ACHN (cell line): ENCODE results near the gene LNPEP.

ENCODE experiments used
- DNase-seq: peaks from one replicate; pipeline ENCODE4 v3.0.0-alpha.2; 2015
- in situ Hi-C: cut with HindIII; loops from 2 replicates; pipeline ENCODE4 v1.10.0; 2017; ENCODE audit warnings: low sequenced_read_pairs, low pct_ligation_motif_present, low pct_unique_long_range_greater_than_20kb

The LNPEP gene

DNA sequence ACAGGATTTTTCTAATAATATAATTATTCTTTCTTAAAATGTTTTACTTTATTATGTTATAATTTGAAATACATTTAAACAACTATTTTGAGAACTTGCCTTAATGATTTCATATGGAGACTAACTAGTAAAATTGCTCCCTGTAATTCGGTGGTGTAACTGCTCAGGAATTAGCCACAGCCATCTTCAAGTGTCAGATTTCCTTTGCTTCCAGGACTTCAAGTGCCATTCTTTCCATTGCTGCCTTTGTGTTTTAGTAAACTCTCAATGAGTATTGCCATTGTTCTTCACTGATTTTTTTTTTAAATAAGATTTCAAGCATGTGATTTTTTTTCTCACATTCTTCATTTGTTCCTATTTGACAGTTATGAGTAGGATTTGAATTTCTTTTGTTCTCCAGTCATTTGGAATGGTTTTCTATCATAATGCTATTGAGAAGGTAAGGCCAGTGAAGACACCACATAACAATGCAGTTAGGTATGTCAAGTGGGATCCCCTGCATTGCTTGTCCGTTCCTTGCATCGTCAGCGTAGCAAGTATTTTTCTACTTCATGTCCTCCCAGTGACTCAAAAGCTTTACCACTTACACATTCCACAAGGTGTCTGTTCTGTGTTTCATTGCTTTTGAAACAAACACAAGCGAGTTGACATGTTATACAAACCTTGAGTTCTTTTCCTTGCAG lies 83.7 kb downstream of the LNPEP start:
- in situ Hi-C loops = no loop called here
- peak; percentile 86 for DNase-seq

DNA sequence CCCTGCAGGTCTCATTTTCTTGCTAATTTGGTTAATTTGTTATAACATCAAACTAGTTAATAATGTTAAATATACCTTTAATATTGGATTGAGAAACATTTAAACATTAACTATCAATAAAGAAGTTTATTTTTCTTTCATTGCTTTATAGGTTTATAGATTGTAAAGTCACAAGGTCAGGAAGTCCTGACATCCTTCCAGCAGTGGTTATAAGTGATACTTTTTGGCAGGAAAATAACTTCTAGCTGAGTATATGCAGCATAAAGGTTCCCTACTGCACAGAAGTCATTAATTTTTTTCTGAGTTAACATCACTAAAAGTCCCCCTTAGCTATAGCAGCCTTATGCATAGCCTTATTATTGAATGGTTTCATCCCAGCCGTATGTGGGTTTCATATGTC lies 85.5 kb downstream of the LNPEP start:
- in situ Hi-C loops = no loop called here
- DNase-seq = no peak

DNA sequence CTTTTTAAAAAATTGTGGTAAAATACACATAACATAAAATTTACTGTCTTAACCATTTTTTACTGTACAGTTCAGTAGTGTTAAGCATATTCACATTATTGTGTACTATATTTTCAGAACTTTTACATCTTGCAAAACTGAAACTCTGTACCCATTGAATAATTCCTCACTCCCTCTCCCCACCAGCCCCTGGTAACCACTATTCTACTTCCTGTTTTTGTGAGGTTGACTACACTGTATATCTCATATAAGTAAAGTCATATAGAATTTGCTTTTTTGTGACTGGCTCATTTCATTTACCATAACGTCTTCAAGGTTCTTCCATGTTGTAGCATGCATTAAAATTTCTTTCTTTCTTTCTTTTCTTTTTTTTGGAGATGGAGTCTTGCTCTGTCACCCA lies 87.0 kb downstream of the LNPEP start:
- DNase-seq = no peak
- in situ Hi-C loops = no loop called here

DNA sequence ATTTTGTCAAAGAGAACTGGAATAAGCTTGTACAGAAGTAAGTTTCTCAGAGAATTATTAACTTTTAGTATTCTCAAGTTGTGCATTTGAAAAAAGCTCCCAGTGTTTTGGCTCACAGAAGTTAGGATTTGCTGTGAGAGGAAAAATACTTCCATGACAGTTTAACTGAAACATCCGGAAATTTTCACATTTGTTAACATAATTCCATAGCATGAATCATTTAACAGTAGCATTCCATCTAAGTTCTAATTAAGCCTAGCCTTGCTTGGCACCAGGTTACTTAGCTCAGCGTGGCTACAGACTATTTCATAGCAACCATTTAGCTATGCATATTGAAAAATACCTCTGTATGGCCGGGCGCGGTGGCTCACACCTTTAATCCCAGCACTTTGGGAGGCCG lies 90.8 kb downstream of the LNPEP start:
- in situ Hi-C loops = loop anchor here (25.0 kb wide), 1 partner anchor 136 kb away; no protein-coding TSS in a partner anchor
- no peak for DNase-seq

DNA sequence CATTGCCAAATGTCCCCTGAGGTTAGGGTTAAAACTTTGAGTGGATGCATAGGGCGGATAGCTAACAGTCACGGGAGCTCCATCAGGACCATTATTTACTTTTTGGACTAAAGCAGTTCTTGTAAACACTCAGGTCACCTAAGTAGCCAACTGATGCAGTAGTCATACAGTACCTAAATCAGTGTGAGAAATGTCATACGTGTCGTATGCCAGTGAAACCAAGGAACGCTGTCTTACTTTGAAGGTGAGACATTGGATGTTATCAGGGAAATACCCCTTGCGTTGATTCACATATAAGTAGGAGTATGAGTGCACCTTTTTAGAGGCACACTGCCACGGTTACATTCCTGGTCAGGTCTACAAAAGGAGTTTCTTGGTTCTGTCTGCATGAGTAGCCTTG lies 101.9 kb downstream of the LNPEP start:
- in situ Hi-C loops = loop anchor here (25.0 kb wide), 1 partner anchor 124 kb away; no protein-coding TSS in a partner anchor
- no peak for DNase-seq

DNA sequence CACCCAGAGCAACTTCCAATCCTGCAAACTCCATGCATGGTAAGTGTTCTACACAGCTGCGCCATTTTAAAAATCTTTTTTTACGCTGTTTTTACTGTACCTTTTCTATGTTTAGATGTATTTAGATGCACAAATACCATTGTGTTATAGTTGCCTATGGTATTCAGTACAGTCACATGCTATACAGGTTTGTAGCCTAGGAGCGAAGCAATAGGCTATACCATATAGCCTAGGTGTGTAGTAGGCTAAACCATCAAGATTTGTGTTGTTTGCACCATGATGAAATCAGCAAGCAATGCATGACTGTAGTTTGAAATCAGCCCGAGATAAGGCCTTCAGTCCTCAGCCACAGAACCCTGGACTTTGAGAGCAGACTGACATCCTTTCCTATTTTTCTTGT lies 105.4 kb downstream of the LNPEP start:
- DNase-seq = no peak
- in situ Hi-C loops = loop anchor here (25.0 kb wide), 1 partner anchor 121 kb away; no protein-coding TSS in a partner anchor

DNA sequence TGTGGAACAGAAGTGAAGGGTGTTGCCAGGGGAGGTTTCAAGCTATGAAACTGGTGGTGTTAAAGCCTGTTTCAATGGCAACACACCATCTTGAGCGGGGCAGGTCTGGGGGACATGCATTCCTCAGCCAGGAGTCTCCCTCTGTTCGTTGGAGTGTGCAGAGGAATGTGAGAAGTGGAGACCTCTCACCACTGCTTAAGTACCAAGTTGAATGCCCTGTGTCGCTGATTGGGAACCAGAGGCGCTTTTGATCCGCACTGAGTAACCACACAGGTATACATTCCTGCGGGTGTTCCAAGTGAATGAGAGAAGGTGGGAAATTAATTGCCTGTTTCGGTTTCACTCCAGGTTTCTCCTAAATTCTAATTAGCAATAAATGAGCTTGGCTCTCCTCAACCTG lies 107.1 kb downstream of the LNPEP start:
- in situ Hi-C loops = loop anchor here (25.0 kb wide), 1 partner anchor 119 kb away; no protein-coding TSS in a partner anchor
- DNase-seq = peak; percentile 14

DNA sequence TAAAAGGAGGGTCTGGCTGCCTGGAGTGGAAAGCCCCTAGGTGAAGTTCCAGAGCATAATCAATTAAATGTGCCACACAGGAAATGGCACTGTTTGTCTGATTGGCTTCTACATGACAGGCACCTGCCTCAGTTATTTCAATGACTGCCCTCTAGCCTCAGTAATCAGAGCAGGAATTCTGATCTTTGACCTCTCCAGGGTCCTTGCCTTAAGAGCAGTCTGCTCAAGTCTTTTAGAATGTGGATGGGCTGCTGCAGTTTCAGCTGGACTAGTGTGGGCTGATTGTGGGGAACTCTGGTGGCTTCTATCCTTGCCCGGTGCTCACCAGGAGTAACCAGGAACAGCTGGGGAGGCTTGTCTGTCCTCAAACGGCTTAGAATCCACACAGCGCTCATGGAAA lies 107.6 kb downstream of the LNPEP start:
- in situ Hi-C loops = loop anchor here (25.0 kb wide), 1 partner anchor 119 kb away; no protein-coding TSS in a partner anchor
- DNase-seq = no peak

DNA sequence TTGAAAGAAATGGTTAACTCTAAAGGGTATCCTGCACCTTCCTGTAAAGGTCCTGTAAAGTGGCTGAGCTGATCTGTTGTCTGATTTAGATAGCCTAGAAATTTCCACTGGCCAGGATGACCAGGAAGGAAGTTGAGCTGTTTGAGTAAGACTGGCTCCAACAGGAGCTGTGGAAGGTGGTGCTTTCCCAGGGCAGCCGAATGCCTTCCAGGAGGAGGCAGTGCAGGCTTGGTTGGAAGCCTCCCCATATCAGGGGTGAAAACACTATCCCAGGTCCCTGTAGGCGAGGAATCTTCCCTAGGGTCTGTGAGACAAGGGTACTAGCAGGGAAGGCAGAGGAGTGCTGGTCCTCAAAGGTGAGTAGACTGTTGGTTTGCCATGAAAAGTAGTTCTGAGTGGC lies 108.2 kb downstream of the LNPEP start:
- DNase-seq = peak; percentile 53

DNA sequence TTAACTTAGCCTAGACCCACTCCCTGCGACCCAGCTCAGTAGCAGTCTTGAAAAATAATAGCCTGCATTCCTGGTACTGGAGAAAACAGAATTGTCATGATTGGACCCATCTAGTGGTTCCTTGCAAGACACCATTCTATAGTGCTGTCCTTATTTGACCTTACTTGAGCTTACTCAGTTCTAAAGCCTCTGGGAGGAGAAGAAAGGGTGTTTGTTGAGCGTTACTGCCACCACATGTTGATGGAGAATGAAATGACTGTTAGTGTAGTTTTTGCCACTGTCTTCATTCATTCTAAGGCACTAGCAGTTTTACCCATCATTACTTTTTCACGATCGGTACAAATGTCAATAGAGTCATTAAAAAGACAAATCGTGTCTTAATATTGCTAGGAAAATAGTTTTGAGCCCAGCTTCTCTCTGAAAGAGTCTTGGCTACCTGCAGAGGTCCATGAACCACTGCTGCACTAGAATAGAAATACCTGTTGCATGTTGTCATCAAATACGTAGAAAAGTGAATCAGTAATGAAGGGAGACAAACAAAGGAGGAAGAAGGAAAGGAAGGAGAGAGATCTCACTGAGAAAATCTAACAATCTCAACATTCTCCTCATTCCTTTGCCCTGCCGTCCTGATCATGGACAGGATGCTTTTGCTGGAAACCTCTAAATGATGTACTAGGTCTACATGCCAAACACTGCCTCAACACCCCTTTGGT lies 110.5 kb downstream of the LNPEP start:
- in situ Hi-C loops = loop anchor here (25.0 kb wide), 1 partner anchor 116 kb away; no protein-coding TSS in a partner anchor
- DNase-seq = peak; percentile 12

More for the DNA sequence above, 108.2 kb downstream of the LNPEP start:
- in situ Hi-C loops = loop anchor here (25.0 kb wide), 1 partner anchor 118 kb away; no protein-coding TSS in a partner anchor

DNA sequence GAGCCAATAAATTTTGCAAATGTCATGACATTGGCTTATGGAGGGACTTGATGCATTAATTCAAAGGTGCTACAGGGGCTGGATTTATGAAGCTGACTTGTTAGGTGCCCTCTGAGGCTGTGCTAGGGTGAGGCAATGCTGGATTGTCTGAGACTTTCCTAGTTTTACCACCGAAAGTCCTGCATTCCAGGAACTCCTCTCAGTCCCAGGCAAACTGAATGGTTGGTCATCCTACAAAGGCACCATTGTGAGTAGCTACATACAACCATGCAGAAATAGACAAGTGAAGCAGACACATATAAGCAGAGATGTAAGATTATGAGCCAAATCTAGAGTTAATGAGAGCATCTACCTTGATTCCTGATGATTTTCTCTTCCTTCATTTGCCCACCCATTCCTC lies 111.2 kb downstream of the LNPEP start:
- DNase-seq = no peak
- in situ Hi-C loops = loop anchor here (25.0 kb wide), 1 partner anchor 115 kb away; no protein-coding TSS in a partner anchor

DNA sequence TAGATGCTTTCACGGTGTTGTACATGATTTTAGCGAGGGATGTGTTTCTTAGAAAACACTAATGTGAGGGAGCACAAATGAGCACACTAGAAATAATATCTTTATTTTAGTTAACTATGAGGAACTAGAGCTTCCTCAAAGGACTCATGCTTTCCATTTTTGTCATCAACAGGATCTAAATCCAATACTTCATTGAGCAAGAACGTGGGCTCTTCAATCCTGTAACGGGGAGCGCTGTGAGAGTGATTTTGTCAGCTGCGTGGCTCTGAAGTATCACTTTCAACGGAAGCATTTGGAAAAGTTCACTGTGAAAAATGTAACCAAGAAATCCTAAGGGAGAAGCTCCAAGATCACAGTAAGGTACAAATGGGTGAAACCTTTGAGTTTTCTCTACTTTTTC lies 113.3 kb downstream of the LNPEP start:
- in situ Hi-C loops = loop anchor here (25.0 kb wide), 1 partner anchor 113 kb away; no protein-coding TSS in a partner anchor
- no peak for DNase-seq

DNA sequence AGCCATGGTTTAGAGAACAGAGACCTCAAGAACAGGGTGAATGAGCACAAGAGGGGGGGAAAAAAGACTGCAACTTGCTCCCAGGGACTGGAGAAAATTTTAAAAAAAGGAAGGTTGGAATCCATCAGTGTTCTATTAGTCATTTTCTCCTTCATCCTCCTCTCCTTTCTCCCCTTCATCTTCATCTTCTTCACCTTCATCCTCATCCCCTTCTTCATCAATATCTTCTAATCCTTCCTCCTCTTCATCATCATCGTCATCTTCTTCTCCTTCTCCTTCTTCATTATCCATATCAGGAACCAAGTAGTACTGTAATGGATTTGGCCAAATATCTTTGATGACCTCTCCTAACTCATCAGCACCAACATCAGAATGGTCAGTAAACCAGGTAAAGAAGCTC lies 120.4 kb downstream of the LNPEP start:
- in situ Hi-C loops = no loop called here

DNA sequence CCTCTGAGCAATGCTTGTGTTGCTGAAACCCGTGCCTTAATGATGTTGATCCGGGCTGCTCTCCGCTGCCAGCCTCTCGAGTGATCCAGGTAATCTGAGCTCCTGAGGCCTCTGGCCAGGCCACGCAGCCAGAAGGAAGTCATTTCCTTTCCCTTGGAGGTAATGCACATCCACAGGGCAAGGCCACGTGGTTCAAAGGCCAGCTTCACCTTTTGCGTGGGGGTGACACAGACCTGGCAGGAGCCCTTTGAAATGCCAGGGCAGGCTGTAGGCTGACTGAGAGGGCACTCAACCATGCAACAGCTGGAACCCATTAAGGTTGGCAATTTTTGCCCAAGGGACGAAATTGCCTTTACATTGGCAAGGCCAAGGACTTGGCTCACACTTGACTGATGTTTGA lies 126.2 kb downstream of the LNPEP start:
- in situ Hi-C loops = no loop called here
- no peak for DNase-seq

More for the DNA sequence above, 120.4 kb downstream of the LNPEP start:
- DNase-seq = no peak

DNA sequence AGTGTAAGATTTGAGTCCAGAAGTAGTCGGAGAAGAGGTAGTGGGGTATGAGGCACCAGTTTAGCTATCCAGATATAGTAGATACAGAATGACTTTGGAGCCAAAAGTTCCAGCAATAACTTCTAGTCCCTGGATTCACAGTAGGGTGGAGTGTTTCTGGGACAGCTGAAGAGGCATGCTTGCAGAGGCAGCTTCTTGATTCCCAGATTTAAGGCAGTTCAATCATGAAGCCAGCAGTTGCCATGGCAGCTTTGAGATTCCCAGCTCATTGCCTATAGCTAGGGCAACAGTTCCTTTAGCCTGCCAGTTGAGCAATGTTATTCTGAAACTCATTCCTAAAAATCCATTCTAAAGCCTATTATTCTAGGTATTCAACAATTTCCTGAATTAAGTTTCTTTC lies 127.4 kb downstream of the LNPEP start:
- no peak for DNase-seq
- in situ Hi-C loops = no loop called here

DNA sequence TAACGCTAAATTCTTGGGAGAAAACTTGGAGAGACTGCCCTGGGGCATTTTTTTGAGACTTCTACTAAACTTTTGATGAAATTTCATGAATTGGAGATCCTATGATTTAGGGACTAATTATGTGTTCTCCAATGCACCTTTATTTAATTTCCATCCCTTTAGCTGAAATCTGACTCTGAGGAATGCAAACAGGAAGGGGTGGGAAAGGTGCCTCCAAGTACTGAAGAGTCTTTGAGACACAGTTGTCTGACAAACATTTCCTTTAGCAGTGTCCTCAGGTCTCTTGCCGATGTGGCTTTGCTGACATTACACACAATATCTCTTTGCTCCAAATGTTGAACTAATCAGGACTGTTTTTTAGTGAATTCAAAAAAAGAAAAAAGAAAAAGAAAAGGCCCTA lies 129.6 kb downstream of the LNPEP start:
- in situ Hi-C loops = no loop called here
- no peak for DNase-seq

DNA sequence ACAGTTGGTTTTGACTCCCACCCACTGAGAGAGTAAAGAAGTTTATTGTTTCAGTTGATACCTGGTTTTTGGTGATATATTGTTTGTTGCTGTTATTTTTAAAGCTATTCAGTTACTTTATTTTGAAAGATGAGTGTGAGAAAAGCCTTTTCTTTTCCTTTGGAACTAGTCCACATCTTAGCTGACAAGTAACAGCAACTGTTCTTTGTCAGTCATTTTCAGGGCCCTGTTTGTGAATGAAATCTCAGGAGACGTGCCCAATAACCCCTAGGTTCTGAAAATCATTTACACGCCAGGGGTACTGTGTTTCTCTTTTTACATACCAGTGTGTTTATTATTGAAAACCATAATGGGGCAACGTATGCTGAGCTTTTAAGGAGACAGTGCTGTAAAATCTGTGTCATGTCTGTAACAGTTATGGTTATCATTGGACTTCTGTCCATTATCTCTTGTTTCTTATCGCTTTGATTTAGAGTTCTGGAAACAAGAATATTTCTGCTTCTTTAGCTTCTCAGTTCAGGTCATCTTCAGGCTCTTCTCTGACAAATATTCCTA lies 131.5 kb downstream of the LNPEP start:
- in situ Hi-C loops = no loop called here
- no peak for DNase-seq

DNA sequence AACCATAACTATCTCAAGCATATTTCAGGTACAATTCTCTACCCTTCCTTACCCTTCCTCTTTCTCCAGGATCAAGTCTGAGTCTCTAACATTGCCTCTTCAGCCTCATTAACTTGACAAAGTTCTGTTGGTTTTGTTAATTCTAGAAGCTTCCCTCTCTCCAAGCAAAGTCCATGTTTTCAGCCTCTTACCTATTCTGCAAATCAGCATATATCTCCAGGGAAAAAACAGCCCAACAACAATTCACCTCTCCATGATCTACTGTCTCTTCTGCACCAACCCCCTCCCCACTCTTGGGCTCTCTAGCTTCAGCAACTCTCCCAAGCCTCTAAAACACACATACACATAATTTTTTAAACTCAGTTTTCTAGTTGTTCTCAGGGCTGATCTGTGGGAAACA lies 134.4 kb downstream of the LNPEP start:
- no peak for DNase-seq
- in situ Hi-C loops = no loop called here

DNA sequence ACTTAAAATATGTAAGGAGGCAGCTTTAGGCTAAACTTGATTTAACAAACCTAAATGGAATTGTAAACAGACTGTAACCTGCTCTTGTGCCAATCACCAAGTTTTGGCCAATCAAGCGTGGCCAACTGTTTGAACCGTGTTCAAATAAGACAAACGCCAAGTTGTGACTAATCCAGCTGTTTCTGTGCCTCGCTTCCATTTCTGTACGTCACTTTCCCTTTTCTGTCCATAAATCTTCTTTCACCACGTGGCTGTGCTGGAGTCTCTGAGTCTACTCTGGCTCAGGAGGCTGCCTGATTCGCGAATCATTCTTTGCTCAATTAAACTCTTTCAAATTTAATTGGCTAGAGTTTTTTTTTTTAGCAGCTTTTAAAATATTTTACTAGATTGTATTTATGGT lies 135.2 kb downstream of the LNPEP start:
- DNase-seq = no peak
- in situ Hi-C loops = no loop called here
